Smooth muscle cell (in vitro differentiated cells): ENCODE results near the gene MINAR1. TPM values are rescaled to one million over a fixed set of nuclear protein-coding genes. Genes with fewer than 3 reads are reported as not detected.

Experiments used
- DNase-seq: peaks from one replicate; lab custom pipeline; 2025; ENCODE audit not compliant: unreplicated experiment; lab: John Stamatoyannopoulos, UW
- H2AFZ ChIP-seq: fragments of 200-600 bp; sonication (generic); 2 replicates; pipeline ENCODE4 v1.6.0; 2016; ENCODE audit warnings: antibody characterized with exemption, low read depth, mild to moderate bottlenecking
- H3F3A ChIP-seq: fragments of 200-600 bp; sonication (generic); 2 replicates; pipeline ENCODE4 v1.6.0; 2017; ENCODE audit warnings: antibody characterized with exemption, low read depth
- H3K27ac ChIP-seq: fragments of 200-600 bp; sonication (generic); 2 replicates; pipeline ENCODE4 v1.5.1; 2016; ENCODE audit warnings: low read depth, mild to moderate bottlenecking
- H3K27me3 ChIP-seq: fragments of 200-600 bp; sonication (generic); 2 replicates; pipeline ENCODE4 v1.6.1; 2016; ENCODE audit warnings: low read depth, mild to moderate bottlenecking
- H3K36me3 ChIP-seq: fragments of 200-600 bp; sonication (generic); 2 replicates; pipeline ENCODE4 v1.5.1; 2016; ENCODE audit warnings: low read depth
- H3K4me1 ChIP-seq: fragments of 200-600 bp; sonication (generic); 2 replicates; pipeline ENCODE4 v1.5.1; 2016; ENCODE audit warnings: low read depth
- H3K4me2 ChIP-seq: fragments of 200-600 bp; sonication (generic); 2 replicates; pipeline ENCODE4 v1.6.0; 2016; ENCODE audit warnings: mild to moderate bottlenecking
- H3K4me3 ChIP-seq: fragments of 200-600 bp; sonication (generic); 2 replicates; pipeline ENCODE4 v1.5.1; 2016; ENCODE audit warnings: mild to moderate bottlenecking
- H3K79me2 ChIP-seq: fragments of 200-600 bp; sonication (generic); 2 replicates; pipeline ENCODE4 v1.6.0; 2016; ENCODE audit warnings: low read depth, mild to moderate bottlenecking
- H3K9ac ChIP-seq: fragments of 200-600 bp; sonication (generic); 2 replicates; pipeline ENCODE4 v1.6.0; 2016; ENCODE audit warnings: low read depth
- H3K9me3 ChIP-seq: fragments of 200-600 bp; sonication (generic); replicated peaks from 2 replicates; pipeline ENCODE4 v1.5.1; 2016; ENCODE audit warnings: low read depth
- H4K20me1 ChIP-seq: fragments of 200-600 bp; sonication (generic); 2 replicates; pipeline ENCODE4 v1.6.0; 2016; ENCODE audit warnings: low read depth
- WGBS: methylation state at CpG from one replicate; pipeline ENCODE4 v1.1.7; 2016; ENCODE audit warnings: low lambda C conversion rate; 5-methylcytosine and 5-hydroxymethylcytosine counted together
- polyA plus RNA-seq: library from polyadenylated mRNA; unstranded; fragments of >200 nt; fragmentation: Nextera tagmentation; extraction: Ambion mirVana; gene quantifications from 2 replicates; pipeline ENCODE4 v1.2.1, GENCODE V29; 2016
- total RNA-seq: library from RNA; depleted of rRNA; stranded (reverse); fragments of >200 nt; gene quantifications from 2 replicates; pipeline ENCODE4 v1.2.3, GENCODE V29; 2014
- TF ChIP-seq, protein P1 (sequence below): fragments of 200-600 bp; sonication (generic); IDR thresholded peaks from 2 replicates; pipeline ENCODE4 v1.5.1; 2017; ENCODE audit warnings: borderline replicate concordance, mild to moderate bottlenecking, antibody characterized with exemption; ENCODE audit not compliant: insufficient read depth, poor library complexity, severe bottlenecking

Gene MINAR1
- total and polyA plus RNA-seq, 2 experiments from 2014 or later = 4.9 to 21.3 TPM

DNA sequence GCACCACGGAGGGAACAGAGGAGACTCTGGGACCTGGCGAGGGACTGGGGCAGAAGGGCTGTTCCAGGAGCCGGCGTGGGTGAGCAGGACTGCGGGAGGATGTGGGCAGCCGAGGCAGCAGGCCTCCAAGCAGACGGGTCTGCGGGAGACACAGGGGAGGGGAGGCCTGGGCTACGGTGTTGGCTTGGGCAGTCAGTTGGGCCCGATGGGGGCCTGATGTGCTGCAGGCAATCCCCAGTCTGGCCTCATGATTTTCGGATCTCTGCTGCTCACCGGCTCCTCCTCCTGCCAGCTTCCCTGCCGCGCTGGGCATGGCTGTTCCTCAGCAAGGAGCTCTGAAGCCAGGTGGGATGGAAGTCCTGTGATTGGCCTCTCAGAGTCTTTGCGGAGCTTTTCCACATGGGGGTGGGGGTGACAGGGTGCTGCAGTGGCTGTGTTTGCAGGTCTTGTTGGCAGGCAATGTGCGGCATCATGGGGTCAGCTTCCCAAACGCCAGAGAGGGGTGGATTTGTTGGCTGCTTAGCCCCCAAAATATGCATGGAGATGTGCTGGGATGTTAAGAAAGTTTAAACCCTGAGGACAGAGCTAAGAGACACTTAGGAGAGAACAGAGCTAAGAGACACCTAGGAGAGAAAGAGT, 19.3 kb downstream of the MINAR1 start:
- TF ChIP-seq, protein P1, sequence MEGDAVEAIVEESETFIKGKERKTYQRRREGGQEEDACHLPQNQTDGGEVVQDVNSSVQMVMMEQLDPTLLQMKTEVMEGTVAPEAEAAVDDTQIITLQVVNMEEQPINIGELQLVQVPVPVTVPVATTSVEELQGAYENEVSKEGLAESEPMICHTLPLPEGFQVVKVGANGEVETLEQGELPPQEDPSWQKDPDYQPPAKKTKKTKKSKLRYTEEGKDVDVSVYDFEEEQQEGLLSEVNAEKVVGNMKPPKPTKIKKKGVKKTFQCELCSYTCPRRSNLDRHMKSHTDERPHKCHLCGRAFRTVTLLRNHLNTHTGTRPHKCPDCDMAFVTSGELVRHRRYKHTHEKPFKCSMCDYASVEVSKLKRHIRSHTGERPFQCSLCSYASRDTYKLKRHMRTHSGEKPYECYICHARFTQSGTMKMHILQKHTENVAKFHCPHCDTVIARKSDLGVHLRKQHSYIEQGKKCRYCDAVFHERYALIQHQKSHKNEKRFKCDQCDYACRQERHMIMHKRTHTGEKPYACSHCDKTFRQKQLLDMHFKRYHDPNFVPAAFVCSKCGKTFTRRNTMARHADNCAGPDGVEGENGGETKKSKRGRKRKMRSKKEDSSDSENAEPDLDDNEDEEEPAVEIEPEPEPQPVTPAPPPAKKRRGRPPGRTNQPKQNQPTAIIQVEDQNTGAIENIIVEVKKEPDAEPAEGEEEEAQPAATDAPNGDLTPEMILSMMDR = no peak
- H3K4me1 ChIP-seq = no peaks in the 10 kb centered on the region
- no peaks in the 10 kb centered on the region for H3F3A ChIP-seq
- H3K79me2 ChIP-seq = peaks cover 16% of the 10 kb centered on the region
- H3K36me3 ChIP-seq = no peaks in the 10 kb centered on the region
- DNase-seq = no peak
- no peak overlapping the region for H3K4me2 ChIP-seq
- H4K20me1 ChIP-seq = peaks cover 12% of the 10 kb centered on the region
- 62% methylated on average over 17 of the region's 17 CpGs for WGBS
- H3K27ac ChIP-seq = no peak overlapping the region
- no peak overlapping the region for H3K9ac ChIP-seq
- H2AFZ ChIP-seq = no peak overlapping the region
- H3K9me3 ChIP-seq = no peaks in the 10 kb centered on the region
- no peak overlapping the region for H3K4me3 ChIP-seq
- no peaks in the 10 kb centered on the region for H3K27me3 ChIP-seq

DNA sequence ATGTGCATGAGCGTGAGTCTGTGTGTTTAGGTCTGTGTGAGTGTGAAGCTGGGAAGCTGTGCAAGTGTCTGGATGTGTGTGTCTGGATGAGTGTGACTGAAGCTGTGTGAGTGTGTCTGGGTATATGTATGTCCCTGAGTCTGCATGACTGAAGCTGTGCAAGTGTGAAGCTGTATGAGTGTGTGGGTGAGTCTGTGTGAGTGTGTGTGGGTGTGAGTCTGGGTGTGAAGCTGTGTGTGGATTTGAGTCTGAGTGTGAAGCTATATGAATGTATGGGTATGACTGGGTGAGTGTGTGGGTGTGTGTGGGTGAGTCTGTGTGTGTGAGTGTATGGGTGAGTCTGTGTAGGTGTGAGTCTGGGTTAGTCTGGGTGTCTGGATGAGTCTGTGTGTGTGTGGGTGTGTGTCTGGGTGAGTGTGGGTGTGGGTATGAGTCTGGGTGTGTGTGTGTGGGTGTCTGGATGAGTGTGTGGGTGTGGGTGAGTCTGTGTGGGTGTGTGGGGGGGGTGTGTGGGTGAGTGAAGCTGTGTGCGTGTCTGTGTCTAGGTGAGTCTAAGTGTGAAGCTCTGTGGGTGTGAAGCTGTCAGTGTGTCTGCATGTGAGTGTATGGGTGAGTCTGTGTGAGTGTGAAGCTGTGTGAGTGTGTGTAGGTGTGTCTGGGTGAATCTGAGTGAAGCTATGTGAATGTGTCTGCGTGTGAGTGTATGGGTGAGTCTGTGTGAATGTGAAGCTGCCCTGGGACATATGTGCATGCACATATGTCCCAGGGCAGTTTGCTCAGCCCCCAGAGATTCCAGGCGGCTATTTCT, 20.3 kb downstream of the MINAR1 start:
- Histone ChIP-seq H3K4me2 (no peak overlapping the region), H2AFZ (no peak overlapping the region), H3K4me3 (no peak overlapping the region), H3K36me3 (no peaks in the 10 kb centered on the region), H3K27me3 (no peaks in the 10 kb centered on the region), H3F3A (no peaks in the 10 kb centered on the region), H3K9ac (no peak overlapping the region), H3K27ac (no peak overlapping the region), H4K20me1 (peaks cover 12% of the 10 kb centered on the region), H3K79me2 (peaks cover 6% of the 10 kb centered on the region), H3K9me3 (no peaks in the 10 kb centered on the region), H3K4me1 (no peaks in the 10 kb centered on the region)
- WGBS = 97% methylated on average over 3 of the region's 4 CpGs
- no peak for DNase-seq
- TF ChIP-seq, protein P1 = no peak

DNA sequence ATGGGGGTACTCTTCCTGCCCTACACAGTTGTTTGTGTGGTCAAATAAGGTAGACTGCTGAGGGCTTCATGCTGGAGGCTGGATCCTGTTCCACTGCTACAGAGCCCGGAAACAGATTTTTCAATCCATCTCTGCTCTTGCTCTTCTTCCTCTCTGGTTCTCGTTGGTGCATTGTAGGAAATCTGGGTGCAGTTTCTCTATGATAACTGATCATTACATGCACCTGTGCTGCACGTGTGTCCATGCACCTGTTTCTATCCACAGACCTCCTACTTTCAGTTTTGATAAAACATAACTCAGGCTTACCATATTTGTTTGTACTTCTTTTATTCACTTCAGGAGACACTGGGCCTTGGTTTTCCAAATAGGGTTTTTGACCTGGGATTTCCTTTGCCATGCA, 21.3 kb downstream of the MINAR1 start:
- no peaks in the 10 kb centered on the region for H3F3A ChIP-seq
- H3K27me3 ChIP-seq = no peaks in the 10 kb centered on the region
- peaks cover 12% of the 10 kb centered on the region for H4K20me1 ChIP-seq
- WGBS = 90% methylated on average over 3 of the region's 3 CpGs
- no peak overlapping the region for H3K4me2 ChIP-seq
- H3K79me2 ChIP-seq = peaks cover 5% of the 10 kb centered on the region
- H3K27ac ChIP-seq = no peak overlapping the region
- no peaks in the 10 kb centered on the region for H3K9me3 ChIP-seq
- TF ChIP-seq, protein P1 = no peak
- DNase-seq = no peak
- no peaks in the 10 kb centered on the region for H3K36me3 ChIP-seq
- no peaks in the 10 kb centered on the region for H3K4me1 ChIP-seq
- H2AFZ ChIP-seq = no peak overlapping the region
- H3K9ac ChIP-seq = no peak overlapping the region
- H3K4me3 ChIP-seq = no peak overlapping the region
